Neuronal stem cell (in vitro differentiated cells): ENCODE data around the gene NRTN.

ENCODE experiments used
- DNase-seq: peaks from one replicate; pipeline ENCODE4 v3.0.0-alpha.2; 2013; ENCODE audit warnings: low spot score
- H2AFZ ChIP-seq: one replicate; pipeline ENCODE4 v1.6.1; 2013; ENCODE audit warnings: mild to moderate bottlenecking, low read length, inconsistent platforms
- H2AK5ac ChIP-seq: 2 replicates; pipeline ENCODE4 v1.6.1; 2013; ENCODE audit warnings: low read depth, mild to moderate bottlenecking, inconsistent platforms, low read length, moderate library complexity, mixed read lengths
- H2BK120ac ChIP-seq: 2 replicates; pipeline ENCODE4 v1.6.1; 2013; ENCODE audit warnings: low read depth, mild to moderate bottlenecking, inconsistent platforms, low read length, moderate library complexity, mixed read lengths
- H2BK12ac ChIP-seq: one replicate; pipeline ENCODE4 v1.6.1; 2013; ENCODE audit warnings: low read length, inconsistent platforms
- H2BK15ac ChIP-seq: 2 replicates; pipeline ENCODE4 v1.6.1; 2013; ENCODE audit warnings: mild to moderate bottlenecking, low read length, inconsistent platforms, mixed read lengths
- H2BK5ac ChIP-seq: one replicate; pipeline ENCODE4 v1.6.1; 2013; ENCODE audit warnings: inconsistent platforms, mild to moderate bottlenecking, low read length, moderate library complexity
- H3K14ac ChIP-seq: one replicate; pipeline ENCODE4 v1.6.1; 2013; ENCODE audit warnings: low read length, inconsistent platforms
- H3K18ac ChIP-seq: 2 replicates; pipeline ENCODE4 v1.6.1; 2013; ENCODE audit warnings: low read length, inconsistent platforms
- H3K23ac ChIP-seq: 2 replicates; pipeline ENCODE4 v1.6.1; 2013; ENCODE audit warnings: low read depth, mild to moderate bottlenecking, mixed read lengths, low read length, inconsistent platforms; ENCODE audit not compliant: poor library complexity
- H3K27ac ChIP-seq: replicated peaks from 3 replicates; pipeline ENCODE4 v1.5.1; 2013; ENCODE audit warnings: low read length, inconsistent platforms
- H3K27me3 ChIP-seq, 3 experiments: 2 replicates each; pipeline ENCODE4 v1.6.1; 2013; ENCODE audit warnings: low read length in 3 of 3, mild to moderate bottlenecking in 2 of 3, inconsistent platforms in 1 of 3, low read depth in 1 of 3, mixed read lengths in 1 of 3, moderate library complexity in 1 of 3; ENCODE audit not compliant: control insufficient read depth in 3 of 3, insufficient read depth in 3 of 3
- H3K36me3 ChIP-seq, 2 donors: replicated peaks in 1 of 2; 2 replicates each; pipeline ENCODE4 v1.6.1; 2013; ENCODE audit warnings: low read length in 2 of 2; ENCODE audit not compliant: control insufficient read depth in 2 of 2, insufficient read depth in 2 of 2
- H3K4ac ChIP-seq: 2 replicates; pipeline ENCODE4 v1.6.1; 2013; ENCODE audit warnings: inconsistent platforms, mild to moderate bottlenecking, low read length, moderate library complexity
- H3K4me1 ChIP-seq, 2 donors: 1 replicate in 1 of 2; 2 replicates in 1 of 2; pipeline ENCODE4 v1.6.1; 2013; ENCODE audit warnings: low read length in 2 of 2, low read depth in 1 of 2; ENCODE audit not compliant: control insufficient read depth in 2 of 2, insufficient read depth in 1 of 2
- H3K4me2 ChIP-seq: one replicate; pipeline ENCODE4 v1.6.1; 2013; ENCODE audit warnings: mild to moderate bottlenecking, low read length, inconsistent platforms; ENCODE audit not compliant: insufficient read depth, poor library complexity, severe bottlenecking
- H3K4me3 ChIP-seq, 2 donors: 2 replicates each; pipeline ENCODE4 v1.5.1; 2013; ENCODE audit warnings: low read length in 2 of 2, mild to moderate bottlenecking in 2 of 2, inconsistent platforms in 1 of 2, moderate library complexity in 1 of 2
- H3K79me1 ChIP-seq: one replicate; pipeline ENCODE4 v1.6.1; 2013; ENCODE audit warnings: low read depth, mild to moderate bottlenecking, inconsistent platforms, low read length, moderate library complexity
- H3K9ac ChIP-seq: one replicate; pipeline ENCODE4 v1.6.1; 2013; ENCODE audit warnings: mild to moderate bottlenecking, low read depth, low read length, inconsistent platforms; ENCODE audit not compliant: poor library complexity
- H3K9me3 ChIP-seq, 2 donors: replicated peaks in 1 of 2; 2 replicates each; pipeline versions ENCODE3 to v1.6.1; 2013; ENCODE audit warnings: low read length in 2 of 2, mild to moderate bottlenecking in 2 of 2, inconsistent platforms in 1 of 2, low read depth in 1 of 2, mixed read lengths in 1 of 2, moderate library complexity in 1 of 2; ENCODE audit not compliant: control insufficient read depth in 2 of 2, insufficient read depth in 1 of 2
- H4K8ac ChIP-seq: one replicate; pipeline ENCODE4 v1.6.1; 2013; ENCODE audit warnings: low read depth, mild to moderate bottlenecking, inconsistent platforms, low read length, moderate library complexity
- H4K91ac ChIP-seq: one replicate; pipeline ENCODE4 v1.6.1; 2013; ENCODE audit warnings: low read length, low read depth, mild to moderate bottlenecking, inconsistent platforms; ENCODE audit not compliant: poor library complexity
- WGBS, 2 donors: extraction: QIAGEN DNeasy Blood & Tissue Kit; methylation state at CpG; one replicate each; pipeline ENCODE4 v1.1.7; 2013; ENCODE audit warnings: missing lambda C conversion rate in 2 of 2, mixed read lengths in 1 of 2; ENCODE audit not compliant: insufficient read length in 2 of 2, insufficient replicate concordance in 1 of 2; ENCODE audit errors: extremely low coverage in 2 of 2; 5-methylcytosine and 5-hydroxymethylcytosine counted together

Gene NRTN

DNA sequence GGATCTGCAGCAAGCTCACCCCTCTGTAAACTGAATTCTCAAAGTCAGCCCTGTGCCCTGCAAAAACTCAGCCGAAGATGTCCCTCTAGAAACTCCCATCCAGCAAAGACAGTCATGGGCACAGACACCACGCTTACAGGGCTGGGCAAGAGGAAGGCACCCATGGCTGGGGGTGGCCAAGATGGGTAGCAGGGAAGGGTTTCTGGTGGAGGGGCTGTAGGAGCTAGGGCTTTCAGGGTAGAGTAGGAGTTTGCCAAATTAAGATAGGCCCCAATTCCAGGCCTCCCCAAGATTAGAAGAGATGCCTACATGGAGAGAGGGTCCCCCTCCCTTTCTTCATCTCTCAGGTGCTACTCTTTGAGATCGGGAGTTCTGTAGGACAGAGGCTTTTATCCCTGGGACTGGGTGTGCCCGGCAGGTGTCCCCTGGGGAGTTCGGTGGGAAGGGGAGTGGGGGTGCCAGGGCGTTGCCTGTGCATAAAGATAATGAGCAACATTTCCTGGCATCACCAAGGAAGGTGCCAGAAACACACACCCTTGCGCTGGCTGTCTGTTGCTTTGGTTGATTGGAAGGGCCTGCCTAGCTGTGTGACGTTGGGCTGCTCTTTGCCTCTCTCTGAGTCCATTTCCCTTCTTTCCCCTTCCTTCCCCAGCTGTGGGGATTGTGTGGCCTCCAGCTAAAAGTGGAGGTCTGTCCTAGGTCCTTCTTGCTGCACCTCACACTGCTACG is 9.4 kb downstream of the NRTN start:
- WGBS, 2 donors, result no CpG with 5 or more reads among the region's 9 CpGs

GRCh38 chr19:5814852-5815246 is 10.0 kb downstream of the NRTN start:
- Histone ChIP-seq H3K4ac (peak overlapping the region; percentile 53), H3K27ac (no peak overlapping the region), H2BK12ac (no peak overlapping the region), H3K27me3 (no peaks in the 10 kb centered on the region), H2AK5ac (peak overlapping the region; percentile 37), H2AFZ (no peak overlapping the region), H3K23ac (peak overlapping the region; percentile 80), H3K18ac (peak overlapping the region; percentile 48), H2BK15ac (peak overlapping the region; percentile 75), H3K4me3 (no peak overlapping the region), H3K4me2 (no peak overlapping the region), H3K9ac (peak overlapping the region; percentile 60), H3K14ac (peak overlapping the region; percentile 47), H4K91ac (no peak overlapping the region), H2BK120ac (no peak overlapping the region), H2BK5ac (no peak overlapping the region), H4K8ac (peak overlapping the region; percentile 17), H3K9me3 (no peaks in the 10 kb centered on the region), H3K4me1 (no peaks in the 10 kb centered on the region), H3K36me3 (no peaks in the 10 kb centered on the region), H3K79me1 (no peaks in the 10 kb centered on the region)
- no peak for DNase-seq
- WGBS, 2 donors, result no CpG with 5 or more reads among the region's 11 CpGs

More for the DNA sequence above, 9.4 kb downstream of the NRTN start:
- Histone ChIP-seq H3K9ac (no peak overlapping the region), H3K27ac (no peak overlapping the region), H3K79me1 (peaks cover 2% of the 10 kb centered on the region), H2BK5ac (no peak overlapping the region), H3K4me3 (no peak overlapping the region), H2BK15ac (peak overlapping the region; percentile 75), H3K4me2 (no peak overlapping the region), H2AK5ac (peak overlapping the region; percentile 37), H3K18ac (peak overlapping the region; percentile 48), H3K4me1 (no peaks in the 10 kb centered on the region), H3K4ac (no peak overlapping the region), H3K36me3 (no peaks in the 10 kb centered on the region), H3K14ac (no peak overlapping the region), H2AFZ (no peak overlapping the region), H4K8ac (peak overlapping the region; percentile 17), H3K27me3 (no peaks in the 10 kb centered on the region), H3K9me3 (no peaks in the 10 kb centered on the region), H2BK12ac (no peak overlapping the region), H3K23ac (no peak overlapping the region), H2BK120ac (no peak overlapping the region), H4K91ac (no peak overlapping the region)
- DNase-seq, result no peak

- Histone ChIP-seq H3K4me2 (no peak overlapping the region), H2BK15ac (no peak overlapping the region), H3K4me1 (no peaks in the 10 kb centered on the region), H3K14ac (no peak overlapping the region), H4K8ac (no peak overlapping the region), H3K4me3 (no peak overlapping the region), H3K27ac (no peak overlapping the region), H2AFZ (no peak overlapping the region), H3K27me3 (no peaks in the 10 kb centered on the region), H3K9ac (no peak overlapping the region), H3K9me3 (no peaks in the 10 kb centered on the region), H4K91ac (no peak overlapping the region), H2BK120ac (no peak overlapping the region), H2AK5ac (no peak overlapping the region), H3K79me1 (no peaks in the 10 kb centered on the region), H3K23ac (no peak overlapping the region), H3K36me3 (no peaks in the 10 kb centered on the region), H3K4ac (no peak overlapping the region), H2BK12ac (no peak overlapping the region), H3K18ac (no peak overlapping the region), H2BK5ac (no peak overlapping the region)
- no CpG with 5 or more reads among the region's 2 CpGs for WGBS, 2 donors
- DNase-seq, result no peak
Observed at GRCh38 chr19:5817218-5817617, 12.4 kb downstream of the NRTN start.

GRCh38 chr19:5818594-5818993 is 13.7 kb downstream of the NRTN start:
- no peaks in the 10 kb centered on the region for H3K27me3 ChIP-seq
- no peak overlapping the region for H3K4ac ChIP-seq
- H3K23ac ChIP-seq, result no peak overlapping the region
- H2BK12ac ChIP-seq, result no peak overlapping the region
- DNase-seq, result no peak
- no peak overlapping the region for H3K18ac ChIP-seq
- peak overlapping the region; percentile 71 for H3K14ac ChIP-seq
- WGBS, 2 donors, result no CpG with 5 or more reads among the region's 10 CpGs
- H4K8ac ChIP-seq, result no peak overlapping the region
- no peak overlapping the region for H4K91ac ChIP-seq
- no peak overlapping the region for H2BK15ac ChIP-seq
- H3K9ac ChIP-seq, result no peak overlapping the region
- H2AFZ ChIP-seq, result no peak overlapping the region
- peak overlapping the region; percentile 70 for H2AK5ac ChIP-seq
- no peak overlapping the region for H3K4me2 ChIP-seq
- no peaks in the 10 kb centered on the region for H3K79me1 ChIP-seq
- H3K4me3 ChIP-seq, result no peak overlapping the region
- H2BK5ac ChIP-seq, result peak overlapping the region; percentile 24
- no peak overlapping the region for H2BK120ac ChIP-seq
- no peaks in the 10 kb centered on the region for H3K36me3 ChIP-seq
- H3K27ac ChIP-seq, result no peak overlapping the region
- no peaks in the 10 kb centered on the region for H3K4me1 ChIP-seq
- no peaks in the 10 kb centered on the region for H3K9me3 ChIP-seq
